H1 (cell line): Measurements from ENCODE around the gene EPG5. TPM values are rescaled to one million over a fixed set of nuclear protein-coding genes. Genes with fewer than 3 reads are reported as not detected.

Source experiments
- CEBPB ChIP-seq: IDR thresholded peaks from 2 replicates; pipeline ENCODE4 v1.6.1; 2012; ENCODE audit warnings: low read depth, low read length
- CHD1 ChIP-seq: IDR thresholded peaks from 2 replicates; pipeline ENCODE4 v1.6.1; 2012; ENCODE audit warnings: low read depth, low read length, improper control_type of control experiment
- EGR1 ChIP-seq: IDR thresholded peaks from 2 replicates; pipeline ENCODE4 v1.6.1; 2011; ENCODE audit warnings: low read depth, low read length, borderline replicate concordance
- GTF2F1 ChIP-seq: IDR thresholded peaks from 2 replicates; pipeline ENCODE4 v1.6.1; 2012; ENCODE audit warnings: low read depth, low read length, improper control_type of control experiment, borderline replicate concordance
- KDM4A ChIP-seq: IDR thresholded peaks from one replicate; pipeline ENCODE4 v1.7.1; 2012; ENCODE audit warnings: low read depth, mild to moderate bottlenecking, moderate library complexity, low read length, inconsistent platforms; ENCODE audit not compliant: severe bottlenecking
- RBBP5 ChIP-seq: IDR thresholded peaks from 2 replicates; pipeline ENCODE4 v1.7.1; 2012; ENCODE audit warnings: low read depth, mild to moderate bottlenecking, inconsistent platforms, low read length, moderate library complexity, borderline replicate concordance
- SP2 ChIP-seq: IDR thresholded peaks from 2 replicates; pipeline ENCODE4 v1.6.1; 2012; ENCODE audit warnings: mild to moderate bottlenecking, low read length, inconsistent platforms
- TBP ChIP-seq: IDR thresholded peaks from 2 replicates; pipeline ENCODE4 v1.6.1; 2011; ENCODE audit warnings: low read depth, low read length, improper control_type of control experiment
- polyA plus RNA-seq, 7 experiments: library from polyadenylated mRNA; depleted of rRNA in 3 of 7; stranded (reverse) in 5 of 7; unstranded in 2 of 7; fragments of >200 nt in 5 of 7; fragments of 200-250 nt in 2 of 7; gene quantifications; 1 replicate in 5 of 7; 2 replicates in 1 of 7; 4 replicates in 1 of 7; pipeline versions ENCODE4 v1.2.1 to v1.2.3, GENCODE V29; 2011 to 2013; ENCODE audit warnings: missing spikeins in 2 of 7, mixed read lengths in 2 of 7
- total RNA-seq: library from RNA; stranded (reverse); fragmentation: NEBNext Ultra II Directional; extraction: Animal tissue kit (Norgen Biotek cat#: 25700); gene quantifications from 2 replicates; pipeline ENCODE4 v1.2.1, GENCODE V29; 2021
- TF ChIP-seq, protein P1 (sequence below): IDR thresholded peaks from 2 replicates; pipeline ENCODE4 v1.6.1; 2011; ENCODE audit warnings: low read depth, mild to moderate bottlenecking, low read length; ENCODE audit not compliant: insufficient read depth

The EPG5 gene
- total and polyA plus RNA-seq, 2 of the 8 experiments (the other 6 are each of a cell fraction or from before 2014, with no cell fraction given): 14.1 to 18.3 TPM

- no peak for TF ChIP-seq KDM4A
- TF ChIP-seq SP2: no peak
- no peak for TF ChIP-seq CHD1
- TF ChIP-seq CEBPB: no peak
- TF ChIP-seq, protein P1, sequence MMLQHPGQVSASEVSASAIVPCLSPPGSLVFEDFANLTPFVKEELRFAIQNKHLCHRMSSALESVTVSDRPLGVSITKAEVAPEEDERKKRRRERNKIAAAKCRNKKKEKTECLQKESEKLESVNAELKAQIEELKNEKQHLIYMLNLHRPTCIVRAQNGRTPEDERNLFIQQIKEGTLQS: no peak
- TF ChIP-seq TBP: no peak
- no peak for TF ChIP-seq EGR1
- TF ChIP-seq RBBP5: no peak
- no peak for TF ChIP-seq GTF2F1
These were observed 30.6 kb upstream of the EPG5 start (continued) for GRCh38 chr18:45997700-45998151.
